Activated naive CD4-positive, alpha-beta T cell treated with anti-CD3 and anti-CD28 coated beads for 36 hours (primary cell): ENCODE results near the gene FRMD4A. TPM values are rescaled to one million over a fixed set of nuclear protein-coding genes. Genes with fewer than 3 reads are reported as not detected.
"Not testable (repeated sequence)": the region's sequence is repeated elsewhere in the genome, so short reads cannot be mapped to it uniquely, and the experiment has no call there.

Experiments
- CTCF ChIA-PET: fragments of 350-600 bp; sonication (Branson Sonifier 250); formaldehyde crosslinking; loops from one replicate; lab custom pipeline; 2021; ENCODE audit warnings: antibody characterized with exemption; lab: Charles Lee
- DNase-seq: peaks from one replicate; pipeline ENCODE4 v3.0.0-alpha.2; 2020
- H3K27ac Mint-ChIP-seq: one replicate; pipeline ENCODE4 v1.8.0; 2021; ENCODE audit warnings: mild to moderate bottlenecking, mixed read lengths
- H3K27me3 Mint-ChIP-seq: one replicate; pipeline ENCODE4 v1.8.0; 2021; ENCODE audit warnings: low read depth, mixed read lengths
- H3K36me3 Mint-ChIP-seq: one replicate; pipeline ENCODE4 v1.8.0; 2021; ENCODE audit warnings: low read depth, mixed read lengths
- H3K4me1 Mint-ChIP-seq: one replicate; pipeline ENCODE4 v1.8.0; 2021; ENCODE audit warnings: low read depth, mixed read lengths
- H3K4me3 Mint-ChIP-seq: one replicate; pipeline ENCODE4 v1.8.0; 2021; ENCODE audit warnings: mild to moderate bottlenecking, moderate library complexity, mixed read lengths
- H3K9me3 Mint-ChIP-seq: one replicate; pipeline ENCODE4 v1.8.0; 2021; ENCODE audit warnings: mixed read lengths
- intact Hi-C: fragments of 100-400 bp; cut with micrococcal nuclease; formaldehyde crosslinking; loops from one replicate; pipeline ENCODE4 v1.15.1; 2023
- total RNA-seq, 2 experiments: library from RNA; stranded (reverse); gene quantifications; one replicate each; pipeline ENCODE4 v1.2.3, GENCODE V29; 2021

FRMD4A gene
- total RNA-seq, 2 experiments from 2014 or later, result 0.69 to 1.1 TPM

- CTCF ChIA-PET, result interaction anchor here (0.6 kb wide), 1 partner anchor 20 kb away, joined by 4 read pairs; no protein-coding TSS in a partner anchor
- H3K4me1 Mint-ChIP-seq, result peaks cover 2% of the 10 kb centered on the region
- no peak overlapping the region for H3K27ac Mint-ChIP-seq
- H3K9me3 Mint-ChIP-seq, result no peaks in the 10 kb centered on the region
- H3K27me3 Mint-ChIP-seq, result no peaks in the 10 kb centered on the region
- intact Hi-C loops, result no loop called here
- DNase-seq, result no peak
- no peaks in the 10 kb centered on the region for H3K36me3 Mint-ChIP-seq
- no peak overlapping the region for H3K4me3 Mint-ChIP-seq
These were observed 426.7 kb downstream of the FRMD4A start for GRCh38 chr10:13904064-13904463.

DNA sequence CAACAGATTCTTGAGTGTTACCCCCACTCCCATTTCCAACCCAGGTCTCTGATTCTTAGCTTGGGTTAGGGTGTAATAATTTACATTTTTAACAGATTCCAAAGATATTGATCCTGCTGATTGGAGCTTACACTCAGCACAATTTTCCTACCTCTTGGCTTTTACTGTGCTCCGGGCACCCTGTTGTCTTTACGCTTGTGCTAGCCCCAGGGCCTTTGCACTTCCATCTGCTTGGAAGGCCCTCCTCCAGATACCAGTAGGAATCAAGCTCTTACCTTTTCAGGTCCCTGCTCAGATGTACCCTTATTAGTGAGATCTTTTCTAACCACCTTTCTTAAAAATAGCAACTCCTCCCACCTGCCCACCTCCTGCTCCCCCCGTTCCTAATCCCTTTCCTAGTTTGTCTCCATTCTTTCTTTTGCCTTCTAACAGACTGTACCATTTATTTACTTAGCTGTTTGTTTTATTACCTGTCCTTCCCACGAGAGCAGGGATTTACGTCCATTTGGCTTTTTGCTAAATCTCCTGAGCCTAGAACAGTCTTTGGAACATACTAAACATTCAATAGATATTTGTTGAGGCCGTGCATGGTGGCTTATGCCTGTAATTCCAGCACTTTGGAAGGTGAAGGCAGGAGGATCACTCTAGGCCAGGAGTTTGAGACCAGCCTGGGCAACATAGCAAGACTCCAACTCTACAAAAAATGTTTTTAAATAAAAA is 427.7 kb downstream of the FRMD4A start:
- Mint-ChIP-seq H3K27me3 (no peaks in the 10 kb centered on the region), H3K27ac (no peak overlapping the region), H3K9me3 (no peaks in the 10 kb centered on the region), H3K4me1 (peaks cover 2% of the 10 kb centered on the region), H3K36me3 (no peaks in the 10 kb centered on the region), H3K4me3 (no peak overlapping the region)
- CTCF ChIA-PET, result no interaction called here
- intact Hi-C loops, result no loop called here
- no peak for DNase-seq

DNA sequence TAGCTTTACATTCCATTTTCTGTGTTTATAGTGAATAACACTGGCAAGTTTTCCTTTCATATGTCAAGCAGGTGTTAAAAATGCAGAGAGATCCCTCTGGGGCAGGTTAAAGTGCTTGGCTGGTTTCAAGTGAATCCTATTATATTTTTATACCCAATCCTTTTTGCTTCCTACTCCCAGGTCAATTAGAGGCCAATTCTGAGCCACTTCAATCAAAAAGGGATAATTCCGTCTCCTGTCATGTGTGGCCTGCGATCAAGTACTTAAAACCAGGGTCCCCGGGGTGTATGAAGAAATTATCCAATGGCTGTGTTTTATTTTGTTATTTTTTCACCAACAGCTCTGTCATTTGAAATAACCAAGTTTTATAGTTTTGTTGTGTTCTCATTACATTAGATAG is 430.8 kb downstream of the FRMD4A start:
- Mint-ChIP-seq H3K36me3 (no peaks in the 10 kb centered on the region), H3K27ac (no peak overlapping the region), H3K9me3 (peaks cover 2% of the 10 kb centered on the region), H3K4me3 (no peak overlapping the region), H3K4me1 (no peaks in the 10 kb centered on the region), H3K27me3 (peaks cover 4% of the 10 kb centered on the region)
- CTCF ChIA-PET, result interaction anchor here (0.6 kb wide), 2 partner anchors 49 to 1150 kb away, joined by 3 read pairs; no protein-coding TSS in a partner anchor
- no peak for DNase-seq
- intact Hi-C loops, result no loop called here

DNA sequence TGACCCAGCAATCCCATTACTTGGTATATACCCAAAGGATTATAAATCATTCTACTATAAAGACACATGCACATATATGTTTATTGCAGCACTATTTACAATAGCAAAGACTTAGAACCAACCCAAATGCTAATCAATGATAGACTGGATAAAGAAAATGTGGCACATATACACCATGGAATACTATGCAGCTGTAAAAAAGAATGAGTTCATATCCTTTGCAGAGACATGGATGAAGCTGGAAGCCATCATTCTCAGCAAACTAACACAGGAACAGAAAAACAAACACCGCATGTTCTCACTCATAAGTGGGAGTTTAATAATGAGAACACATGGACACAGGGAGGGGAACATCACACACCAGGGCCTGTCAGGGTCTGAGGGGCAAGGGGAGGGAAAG is 434.6 kb downstream of the FRMD4A start:
- H3K9me3 Mint-ChIP-seq, intact Hi-C loops, CTCF ChIA-PET, H3K4me3 Mint-ChIP-seq, H3K27ac Mint-ChIP-seq, DNase-seq, H3K36me3 Mint-ChIP-seq: not testable (repeated sequence)
- Mint-ChIP-seq H3K27me3 (peaks cover 31% of the 10 kb centered on the region), H3K4me1 (peaks cover 15% of the 10 kb centered on the region)

DNA sequence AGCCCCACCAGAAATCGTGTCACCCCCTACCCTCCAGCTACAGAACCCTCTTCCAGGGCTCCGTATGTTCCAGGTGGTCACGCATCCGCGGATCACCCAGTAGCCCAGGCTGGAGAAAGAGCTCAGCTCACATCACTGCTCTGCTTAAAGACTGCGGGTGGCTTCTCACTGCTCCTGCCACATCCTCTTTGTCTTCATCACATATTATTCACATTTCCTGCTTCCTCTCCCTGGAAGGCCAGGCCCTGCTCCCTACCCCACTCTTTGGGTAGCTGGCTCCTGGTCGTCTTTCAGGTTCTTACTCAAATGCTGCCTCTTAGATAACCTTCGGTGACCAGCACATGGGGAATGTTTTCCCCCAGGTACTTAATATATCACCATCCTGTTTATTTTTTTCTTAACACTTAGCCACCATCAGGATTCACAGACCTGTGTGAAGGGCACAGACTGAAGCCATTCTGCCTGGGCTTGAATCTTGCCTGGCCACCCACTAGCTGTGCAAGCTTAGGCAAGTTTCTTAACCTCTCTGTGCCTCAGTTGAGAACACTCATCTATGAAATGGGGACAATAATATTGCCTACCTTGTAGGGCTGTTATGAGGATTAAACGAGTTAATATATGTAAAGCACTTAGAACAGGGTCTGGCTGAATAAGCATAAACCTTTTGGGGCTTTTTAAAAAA is 436.2 kb downstream of the FRMD4A start:
- Mint-ChIP-seq H3K36me3 (no peaks in the 10 kb centered on the region), H3K9me3 (peaks cover 2% of the 10 kb centered on the region), H3K27ac (no peak overlapping the region), H3K4me3 (no peak overlapping the region), H3K4me1 (peaks cover 20% of the 10 kb centered on the region), H3K27me3 (peaks cover 47% of the 10 kb centered on the region)
- CTCF ChIA-PET, result no interaction called here
- DNase-seq, result no peak
- intact Hi-C loops, result loop anchor here (5.0 kb wide), 1 partner anchor 113 kb away; no protein-coding TSS in a partner anchor

- peaks cover 51% of the 10 kb centered on the region for H3K27me3 Mint-ChIP-seq
- peaks cover 2% of the 10 kb centered on the region for H3K9me3 Mint-ChIP-seq
- intact Hi-C loops, result loop anchor here (5.0 kb wide), 1 partner anchor 113 kb away; no protein-coding TSS in a partner anchor
- no peaks in the 10 kb centered on the region for H3K36me3 Mint-ChIP-seq
- H3K27ac Mint-ChIP-seq, result no peak overlapping the region
- no peak for DNase-seq
- H3K4me1 Mint-ChIP-seq, result peaks cover 20% of the 10 kb centered on the region
- H3K4me3 Mint-ChIP-seq, result no peak overlapping the region
- CTCF ChIA-PET, result no interaction called here
These were observed 436.8 kb downstream of the FRMD4A start for GRCh38 chr10:13893926-13894325.

DNA sequence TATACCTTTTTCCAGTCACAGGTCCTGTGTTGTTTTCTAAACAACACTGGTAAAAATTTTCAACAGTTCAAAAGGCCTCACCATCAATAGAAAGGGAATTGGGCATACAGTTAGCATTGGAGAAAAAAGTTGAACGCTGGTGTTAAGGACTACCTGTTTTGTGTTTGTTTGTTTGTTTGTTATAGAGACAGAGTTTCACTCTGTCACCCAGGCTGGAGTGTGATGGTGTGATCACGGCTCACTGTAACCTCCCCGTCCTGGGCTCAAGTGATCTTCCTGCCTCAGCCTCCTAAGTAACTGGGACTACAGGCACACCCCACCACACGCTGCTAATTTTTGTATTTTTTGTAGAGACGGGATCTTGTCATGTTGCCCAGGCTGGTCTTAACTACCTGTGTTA is 437.9 kb downstream of the FRMD4A start:
- Mint-ChIP-seq H3K4me3 (no peak overlapping the region), H3K9me3 (peaks cover 2% of the 10 kb centered on the region)
- intact Hi-C loops, result loop anchor here (5.0 kb wide), 1 partner anchor 114 kb away; no protein-coding TSS in a partner anchor

GRCh38 chr10:13892001-13892491 is 438.7 kb downstream of the FRMD4A start:
- H3K27me3 Mint-ChIP-seq, result peaks cover 62% of the 10 kb centered on the region
- H3K4me1 Mint-ChIP-seq, result peaks cover 20% of the 10 kb centered on the region
- DNase-seq, result no peak
- intact Hi-C loops, result loop anchor here (5.0 kb wide), 1 partner anchor 115 kb away; no protein-coding TSS in a partner anchor
- H3K27ac Mint-ChIP-seq, result no peak overlapping the region
- H3K4me3 Mint-ChIP-seq, result peak overlapping the region; percentile 61
- CTCF ChIA-PET, result no interaction called here
- peaks cover 2% of the 10 kb centered on the region for H3K9me3 Mint-ChIP-seq
- H3K36me3 Mint-ChIP-seq, result no peaks in the 10 kb centered on the region

More for the DNA sequence above, 437.9 kb downstream of the FRMD4A start:
- Mint-ChIP-seq H3K27ac (no peak overlapping the region), H3K4me1 (peaks cover 20% of the 10 kb centered on the region), H3K36me3 (no peaks in the 10 kb centered on the region), H3K27me3 (peaks cover 59% of the 10 kb centered on the region)
- CTCF ChIA-PET, result no interaction called here
- DNase-seq, result no peak

DNA sequence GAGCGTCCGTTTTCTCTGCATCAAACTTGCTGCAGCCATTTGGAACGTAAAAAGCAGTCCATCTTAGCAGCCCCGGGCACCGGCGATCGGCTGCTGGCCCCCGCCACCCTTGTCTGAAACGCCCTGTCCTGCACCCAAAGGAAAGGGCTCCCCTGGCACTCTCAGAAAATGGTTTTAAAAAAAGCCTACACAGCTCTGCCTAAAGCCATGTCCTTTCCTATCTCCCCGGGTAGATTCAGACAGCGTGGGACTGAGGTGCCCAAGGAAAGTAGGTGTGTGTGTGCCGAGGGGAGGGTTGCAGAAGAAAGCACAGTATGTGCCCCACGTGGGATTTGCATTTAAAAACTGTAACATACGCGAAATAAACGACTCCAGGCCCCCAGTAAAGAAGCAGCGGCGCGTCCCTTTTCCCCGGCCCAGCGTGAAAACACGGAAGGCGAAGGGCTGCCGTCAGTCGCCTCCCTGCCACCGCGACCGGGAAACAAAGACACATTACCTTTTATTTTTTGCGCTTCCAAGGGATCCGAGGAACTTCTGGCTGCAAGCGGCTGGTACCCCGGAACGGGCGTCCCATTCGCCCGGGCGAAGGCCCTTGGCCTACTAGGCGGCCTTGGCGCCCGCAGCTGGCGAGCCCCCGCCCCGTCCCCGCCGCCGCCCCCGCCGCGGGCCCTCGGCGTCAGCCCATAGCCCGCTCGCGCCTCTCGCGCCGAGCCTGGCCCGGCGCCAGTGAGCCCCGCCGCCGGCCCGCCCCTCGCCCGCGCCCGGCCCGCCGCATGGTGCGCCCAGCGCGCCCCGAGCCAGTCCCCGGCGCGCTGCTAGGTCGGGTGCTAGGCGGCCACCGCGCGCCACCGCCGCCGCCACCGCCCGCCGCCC is 439.4 kb downstream of the FRMD4A start:
- CTCF ChIA-PET, result interaction anchor here (0.8 kb wide), 1 partner anchor 111 kb away, joined by 3 read pairs; no protein-coding TSS in a partner anchor
- Mint-ChIP-seq H3K27ac (no peak overlapping the region), H3K36me3 (no peaks in the 10 kb centered on the region), H3K9me3 (peaks cover 2% of the 10 kb centered on the region), H3K27me3 (peaks cover 62% of the 10 kb centered on the region), H3K4me1 (peaks cover 20% of the 10 kb centered on the region), H3K4me3 (peak overlapping the region; percentile 69)
- DNase-seq, result peak; percentile 10
- intact Hi-C loops, result loop anchor here (5.0 kb wide), 1 partner anchor 116 kb away; no protein-coding TSS in a partner anchor

- CTCF ChIA-PET, result interaction anchor here (0.8 kb wide), 1 partner anchor 112 kb away, joined by 3 read pairs; no protein-coding TSS in a partner anchor
- no peak overlapping the region for H3K27ac Mint-ChIP-seq
- peaks cover 2% of the 10 kb centered on the region for H3K9me3 Mint-ChIP-seq
- intact Hi-C loops, result loop anchor here (5.0 kb wide), 1 partner anchor 117 kb away; no protein-coding TSS in a partner anchor
- DNase-seq, result peak; percentile 11
- peaks cover 20% of the 10 kb centered on the region for H3K4me1 Mint-ChIP-seq
- no peaks in the 10 kb centered on the region for H3K36me3 Mint-ChIP-seq
- H3K4me3 Mint-ChIP-seq, result peak overlapping the region; percentile 69
- H3K27me3 Mint-ChIP-seq, result peaks cover 66% of the 10 kb centered on the region
These were observed 440.2 kb downstream of the FRMD4A start for GRCh38 chr10:13890233-13891127.

DNA sequence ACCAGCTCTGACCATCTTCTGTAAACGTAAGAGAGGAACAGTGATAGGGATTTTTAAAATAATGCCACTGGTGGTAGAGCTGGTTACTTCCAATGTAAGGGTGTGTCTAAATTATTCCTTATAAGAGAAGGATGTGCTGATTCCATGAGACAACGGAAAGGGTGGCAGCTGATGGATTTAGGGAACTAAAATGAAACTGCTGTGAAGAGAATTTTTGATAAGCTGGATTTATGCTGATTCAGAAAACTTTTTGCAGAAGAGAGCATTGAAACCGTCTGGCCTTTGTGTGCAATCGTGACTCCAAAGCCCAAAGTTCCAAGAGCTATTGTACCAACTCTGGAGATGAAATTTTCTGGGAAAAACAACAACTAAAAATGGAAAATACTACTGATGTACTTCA is 443.0 kb downstream of the FRMD4A start:
- H3K4me3 Mint-ChIP-seq, result no peak overlapping the region
- CTCF ChIA-PET, result no interaction called here
- H3K27me3 Mint-ChIP-seq, result peaks cover 54% of the 10 kb centered on the region
- no peak overlapping the region for H3K27ac Mint-ChIP-seq
- no peak for DNase-seq
- H3K4me1 Mint-ChIP-seq, result peaks cover 11% of the 10 kb centered on the region
- H3K9me3 Mint-ChIP-seq, result no peaks in the 10 kb centered on the region
- H3K36me3 Mint-ChIP-seq, result no peaks in the 10 kb centered on the region
- intact Hi-C loops, result no loop called here
